HG02571 (cell line): Measurements from ENCODE around the gene CFAP97D1.

Source experiments
- ATAC-seq: cut with Tn5 transposase; IDR thresholded peaks from one replicate; pipeline ENCODE4 v1.9.1; 2021; ENCODE audit warnings: mild to moderate bottlenecking, moderate library complexity; ENCODE audit not compliant: unreplicated experiment

The CFAP97D1 gene

DNA sequence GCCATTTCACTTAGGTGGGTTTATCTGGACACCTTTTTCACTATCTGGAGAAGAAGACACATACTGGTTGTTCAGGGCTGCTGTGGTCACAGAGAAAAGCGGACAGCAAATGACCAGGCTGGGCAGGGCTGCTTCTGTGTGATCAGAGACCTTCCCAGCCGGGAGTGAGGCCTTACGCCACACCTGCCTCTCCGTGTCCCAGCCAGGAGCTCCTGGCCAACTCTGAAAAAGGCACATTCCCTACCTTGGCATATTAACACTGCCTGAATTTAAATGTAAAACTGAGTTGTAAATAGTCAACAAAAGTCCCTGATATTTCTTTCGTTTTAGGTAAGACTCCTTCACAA lies 12.5 kb upstream of the CFAP97D1 start:
- no peak for ATAC-seq

DNA sequence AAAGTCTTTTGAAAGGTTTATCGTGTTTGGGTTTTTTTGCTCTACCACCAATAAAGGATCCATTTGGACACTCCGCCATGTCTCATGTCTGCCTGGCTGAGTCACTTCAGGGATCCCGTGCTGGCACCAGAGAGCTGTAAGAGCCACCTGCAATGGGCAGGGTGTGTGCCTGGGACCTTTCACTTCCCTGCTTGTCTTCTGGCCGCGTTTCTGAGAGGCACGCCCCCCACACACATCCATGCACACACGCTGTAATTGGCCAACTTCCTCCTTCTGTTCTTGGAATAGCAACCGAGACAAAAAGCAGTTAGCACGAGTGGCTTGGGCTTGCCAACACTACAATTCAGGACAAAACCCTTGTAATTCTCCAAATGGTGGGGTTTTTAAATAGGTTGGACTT lies 11.9 kb upstream of the CFAP97D1 start:
- ATAC-seq: no peak

DNA sequence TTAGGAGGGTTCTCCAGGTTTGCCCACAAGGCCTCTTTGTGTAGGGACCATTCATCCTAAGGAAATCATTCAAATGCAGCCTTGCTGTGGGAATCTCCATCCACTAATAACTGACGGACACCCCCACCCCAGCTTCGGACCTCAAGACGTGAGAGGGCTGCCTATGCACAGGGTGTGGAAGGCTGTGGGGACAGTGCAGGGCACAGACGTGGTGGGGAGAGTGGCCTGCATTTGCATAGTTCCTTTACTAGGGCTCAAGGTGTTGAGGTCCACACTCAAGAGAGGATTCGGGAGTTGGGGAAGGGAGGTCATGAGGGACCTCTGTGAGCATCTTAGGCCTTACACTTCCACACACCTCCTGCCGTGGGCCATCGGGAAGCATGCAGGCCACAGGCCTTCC lies 11.3 kb upstream of the CFAP97D1 start:
- ATAC-seq: no peak

- ATAC-seq: no peak
Measured at GRCh38 chr17:43769426-43769825, 10.8 kb upstream of the CFAP97D1 start.

GRCh38 chr17:43769859-43770258 lies 10.4 kb upstream of the CFAP97D1 start:
- no peak for ATAC-seq

DNA sequence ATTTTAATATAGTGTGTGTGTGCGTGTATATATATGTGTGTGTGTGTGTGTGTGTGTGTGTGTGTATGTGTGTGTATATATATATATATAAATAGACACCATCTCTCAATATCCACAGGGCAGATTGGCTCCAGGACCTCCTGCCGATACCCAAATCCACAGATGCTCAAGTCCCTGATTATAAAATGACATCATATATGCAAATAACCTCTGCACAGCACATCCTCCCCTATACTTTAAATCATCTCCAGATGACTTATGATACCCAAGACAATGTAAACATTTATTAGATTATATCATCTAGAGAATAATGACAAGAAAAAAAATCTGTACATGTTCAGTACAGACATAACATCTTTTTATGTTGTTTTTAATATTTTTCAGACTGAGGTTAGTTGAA lies 9.3 kb upstream of the CFAP97D1 start:
- no peak for ATAC-seq

DNA sequence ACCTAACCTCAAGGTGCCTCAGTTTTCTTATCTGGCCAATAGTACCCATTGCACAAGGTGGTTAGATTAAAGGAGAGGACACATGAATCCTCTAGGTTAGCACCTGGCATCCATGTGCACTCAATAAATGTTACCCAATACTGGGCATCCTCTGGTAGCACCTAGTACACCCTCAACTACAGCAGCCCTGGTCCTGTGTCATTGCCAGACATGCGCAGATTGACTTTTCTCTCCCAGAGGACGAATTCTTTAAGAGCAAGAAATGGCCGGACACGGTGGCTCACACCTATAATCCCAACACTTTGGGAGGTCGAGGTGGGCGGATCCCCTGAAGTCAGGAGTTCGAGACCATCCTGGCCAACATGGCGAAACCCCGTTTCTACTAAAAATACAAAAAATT lies 8.8 kb upstream of the CFAP97D1 start:
- ATAC-seq: no peak

- ATAC-seq: no peak
Measured at GRCh38 chr17:43772877-43773648, 7.2 kb upstream of the CFAP97D1 start.

DNA sequence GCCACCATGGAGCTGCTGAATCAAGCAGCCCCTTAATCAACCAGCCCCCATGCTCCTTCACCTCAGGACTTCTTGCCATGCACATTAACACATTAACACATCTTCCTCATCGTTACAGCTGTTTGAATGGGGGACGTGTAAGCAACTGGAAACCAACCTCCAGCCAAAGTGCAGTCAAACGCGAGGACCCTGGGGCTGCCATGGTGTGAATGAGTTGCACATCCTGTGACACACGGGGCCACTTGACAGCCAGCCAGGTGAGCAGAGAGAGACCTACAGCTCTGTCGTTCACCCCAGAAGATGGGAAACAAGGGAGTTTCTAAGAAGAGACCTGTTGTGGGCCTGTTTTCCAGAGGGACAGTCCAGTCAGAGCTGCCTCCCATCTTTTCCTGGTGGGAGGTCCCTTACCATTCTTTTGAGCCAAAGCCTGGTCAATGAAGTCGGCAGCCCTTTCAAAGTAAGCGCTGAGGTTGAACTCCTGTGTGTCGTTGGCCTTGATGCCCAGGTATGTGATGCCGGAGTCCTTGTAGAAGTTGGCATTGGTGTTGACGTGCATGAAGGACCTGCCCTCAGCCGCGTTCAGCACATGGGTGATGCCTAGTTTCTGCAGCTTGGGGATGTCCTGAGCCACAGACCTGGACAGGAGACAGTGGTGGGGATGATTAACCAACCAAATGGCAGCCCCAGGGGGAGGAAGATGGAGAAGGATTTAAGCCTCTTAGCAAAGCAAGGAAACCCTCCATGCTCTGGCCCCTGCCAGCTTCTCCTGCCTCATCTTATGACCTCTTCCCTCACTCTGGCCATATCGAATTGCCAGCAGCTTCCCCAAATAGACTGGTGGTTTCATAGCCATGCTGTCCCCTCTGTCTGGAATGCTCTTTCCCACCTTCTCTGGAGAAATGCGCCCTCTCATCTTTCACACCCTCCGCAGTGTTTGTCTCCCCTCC lies 5.7 kb upstream of the CFAP97D1 start:
- no peak for ATAC-seq

GRCh38 chr17:43778337-43779144 lies 1.7 kb upstream of the CFAP97D1 start, which contains the start of gene DUSP3:
DUSP3 (minus strand) TSS chr17:43778977; CDS start chr17:43778924, 53 bp downstream.
- peak; percentile 69 for ATAC-seq

GRCh38 chr17:43779145-43780125 lies 800 bp upstream of the CFAP97D1 start:
- no peak for ATAC-seq

- no peak for ATAC-seq
Measured at GRCh38 chr17:43782913-43783680, 2.9 kb downstream of the CFAP97D1 start.

DNA sequence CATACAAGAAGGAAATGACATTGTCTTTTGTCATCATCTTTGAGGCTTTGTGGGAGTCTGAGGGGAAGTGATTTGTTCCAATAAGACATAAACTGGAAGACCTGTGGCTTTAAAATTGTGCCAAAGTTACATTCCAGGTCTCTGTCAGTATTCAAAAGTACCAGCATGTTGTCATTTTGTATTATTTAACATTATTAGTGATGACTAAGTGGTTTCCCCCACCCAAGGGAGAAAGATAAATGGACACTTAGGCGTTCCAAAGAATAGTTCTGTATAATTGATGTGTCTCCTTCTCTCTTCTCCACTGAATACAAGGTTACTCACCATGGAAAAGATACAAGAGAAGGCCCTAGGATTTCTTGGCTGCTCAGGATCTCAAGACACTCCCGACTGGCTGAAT lies 3.8 kb downstream of the CFAP97D1 start:
- ATAC-seq: no peak

- no peak for ATAC-seq
Measured at GRCh38 chr17:43784628-43785101, 4.4 kb downstream of the CFAP97D1 start.

DNA sequence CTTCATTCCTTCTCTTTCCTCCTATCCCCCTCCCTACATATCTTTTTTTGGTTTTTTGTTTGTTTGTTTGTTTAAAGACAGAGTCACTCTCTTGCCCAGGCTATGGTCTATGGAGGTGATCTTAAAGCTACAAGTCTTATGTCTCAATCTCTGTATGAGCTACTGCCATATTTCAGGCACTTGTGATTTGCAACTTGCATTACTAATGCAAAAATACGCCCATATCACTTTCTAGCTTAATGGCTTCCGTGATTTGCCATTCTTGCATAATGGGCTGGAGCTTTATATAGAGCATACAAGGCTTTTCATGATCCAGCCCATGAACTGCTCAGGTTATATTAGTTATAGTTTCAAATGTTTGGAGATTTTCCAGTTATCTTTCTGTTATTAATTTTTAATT lies 7.5 kb downstream of the CFAP97D1 start:
- no peak for ATAC-seq

- ATAC-seq: no peak
Measured at GRCh38 chr17:43788540-43788939, 8.3 kb downstream of the CFAP97D1 start.

- ATAC-seq: no peak
Measured at GRCh38 chr17:43789482-43789881, 9.2 kb downstream of the CFAP97D1 start.

- no peak for ATAC-seq
Measured at GRCh38 chr17:43790311-43790940, 10.2 kb downstream of the CFAP97D1 start.

- no peak for ATAC-seq
Measured at GRCh38 chr17:43791589-43791988, 11.4 kb downstream of the CFAP97D1 start.
